Measurements from ENCODE around the gene SPPL2C.

The SPPL2C gene

GRCh38 chr17:45877467-45877866, 32.8 kb downstream of the SPPL2C start:
- DNase-seq (ENCODE audit: low read depth), result no peak

- no peak for DNase-seq (ENCODE audit: low read depth)
Measured at GRCh38 chr17:45883063-45883462, 38.4 kb downstream of the SPPL2C start.

DNA sequence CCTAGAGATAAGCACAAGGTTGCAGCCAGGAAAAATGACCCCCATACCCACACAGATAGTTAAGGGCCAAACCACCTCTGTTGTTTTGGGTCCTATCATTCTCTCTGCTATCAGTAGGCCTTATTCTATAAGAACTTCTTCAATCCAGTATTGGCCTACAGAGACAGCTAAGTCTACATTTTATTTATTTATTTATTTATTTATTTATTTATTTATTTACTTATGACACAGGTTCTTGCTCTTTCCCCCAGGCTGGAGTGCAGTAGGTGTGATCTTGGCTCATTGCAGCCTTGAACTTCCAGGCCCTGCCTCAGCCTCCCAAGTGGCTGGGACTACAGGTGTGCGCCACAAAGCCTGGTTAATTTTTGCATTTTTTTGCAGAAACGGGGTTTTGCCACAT, 42.2 kb downstream of the SPPL2C start:
- DNase-seq (ENCODE audit: low read depth), result no peak

- no peak for DNase-seq (ENCODE audit: low read depth)
Measured at GRCh38 chr17:45888392-45888791, 43.7 kb downstream of the SPPL2C start.

DNA sequence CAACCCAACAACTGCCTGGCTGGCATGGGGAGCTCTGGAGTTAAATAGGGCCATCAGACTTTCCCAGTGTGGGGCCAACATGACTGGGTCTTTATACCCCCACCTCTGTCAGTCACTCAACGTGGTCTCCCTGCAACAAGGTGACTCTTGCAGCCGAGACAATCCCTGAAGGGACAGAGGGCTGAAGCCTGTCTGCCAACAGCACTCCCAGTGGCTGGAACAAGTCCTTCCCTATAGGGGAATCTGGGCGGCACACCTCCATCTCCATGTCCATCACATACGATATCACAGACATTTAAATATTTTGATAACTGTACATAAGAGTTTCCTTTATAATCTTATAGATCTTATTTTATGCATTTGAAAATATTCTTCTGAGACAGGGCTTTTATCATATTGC, 44.9 kb downstream of the SPPL2C start:
- DNase-seq (ENCODE audit: low read depth), result no peak

DNA sequence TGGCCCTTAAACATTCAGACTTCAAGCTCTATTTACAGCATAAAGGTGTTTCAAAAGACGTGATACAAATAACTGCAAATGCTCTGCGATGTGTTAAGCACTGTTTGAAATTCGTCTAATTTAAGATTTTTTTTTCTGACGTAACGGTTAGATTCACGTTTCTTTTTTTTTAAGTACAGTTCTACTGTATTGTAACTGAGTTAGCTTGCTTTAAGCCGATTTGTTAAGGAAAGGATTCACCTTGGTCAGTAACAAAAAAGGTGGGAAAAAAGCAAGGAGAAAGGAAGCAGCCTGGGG, 49.0 kb downstream of the SPPL2C start:
- no peak for DNase-seq (ENCODE audit: low read depth)

GRCh38 chr17:45894022-45894784, 49.5 kb downstream of the SPPL2C start, which contains the start of gene MAPT:
Gene MAPT, plus strand, starts transcription at chr17:45894554. Its CDS starts 67,784 bp downstream, at chr17:45962338.
- peak; percentile 54 for DNase-seq (ENCODE audit: low read depth)

- DNase-seq (ENCODE audit: low read depth), result peak; percentile 2
Measured at GRCh38 chr17:45895304-45895968, 50.8 kb downstream of the SPPL2C start.

DNA sequence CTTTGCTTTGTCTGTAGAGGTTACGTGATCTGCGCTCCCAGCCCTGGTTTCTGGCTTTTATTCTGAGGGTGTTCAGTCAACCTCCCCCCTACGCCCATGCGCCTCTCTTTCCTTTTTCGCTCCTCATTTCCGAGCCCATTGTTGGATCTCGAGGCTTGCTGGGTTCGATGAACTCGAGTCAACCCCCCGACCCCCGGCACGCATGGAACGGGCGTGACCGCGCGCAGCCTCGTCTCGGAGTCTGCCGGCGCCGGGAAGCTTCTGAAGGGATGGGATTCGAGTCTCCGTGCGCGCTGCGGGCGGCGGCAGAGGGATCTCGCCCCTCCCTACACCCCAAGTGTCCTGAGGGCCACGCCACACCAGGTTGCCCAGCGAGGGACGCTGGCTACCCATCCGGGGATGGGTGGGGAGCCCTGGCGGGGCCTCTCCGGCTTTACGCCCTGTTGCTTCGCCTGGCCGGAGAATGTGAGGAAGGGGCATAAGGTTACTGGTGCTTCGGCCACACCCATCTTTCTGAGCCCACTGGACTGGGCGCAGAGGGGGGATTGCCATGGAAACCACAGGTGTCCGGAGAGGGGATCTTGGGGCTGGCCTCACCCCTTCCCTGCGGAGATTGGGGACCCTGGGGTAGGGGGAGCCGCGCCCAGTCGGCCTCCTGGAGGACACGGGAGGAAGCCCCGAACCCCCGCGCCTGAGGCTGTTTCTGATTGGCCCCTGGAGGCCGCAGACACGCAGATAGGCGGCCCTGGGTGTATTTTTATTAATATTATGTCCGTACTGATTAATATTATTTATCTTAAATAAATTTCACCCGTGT, 51.5 kb downstream of the SPPL2C start:
- DNase-seq (ENCODE audit: low read depth), result no peak

All from GM04503 (cell line).